Parathyroid adenoma (tissue), 2 donors: ENCODE results near the gene TMEM272.

Experiments
- H2AFZ ChIP-seq: fragments of 300-600 bp; sonication (generic); one replicate; pipeline ENCODE4 v1.7.0; 2017; ENCODE audit warnings: antibody characterized with exemption, mild to moderate bottlenecking
- H3K27ac ChIP-seq: fragments of 300-600 bp; sonication (generic); one replicate; pipeline ENCODE4 v1.7.0; 2017
- H3K27me3 ChIP-seq: fragments of 300-600 bp; sonication (generic); one replicate; pipeline ENCODE4 v1.7.0; 2017; ENCODE audit warnings: low read length; ENCODE audit not compliant: control insufficient read depth, insufficient read depth
- H3K36me3 ChIP-seq: fragments of 300-600 bp; sonication (generic); one replicate; pipeline ENCODE4 v1.7.0; 2017; ENCODE audit warnings: low read length; ENCODE audit not compliant: control insufficient read depth, insufficient read depth
- H3K4me1 ChIP-seq: fragments of 300-600 bp; sonication (generic); one replicate; pipeline ENCODE4 v1.7.0; 2017; ENCODE audit warnings: control low read depth
- H3K4me2 ChIP-seq: fragments of 300-600 bp; sonication (generic); one replicate; pipeline ENCODE4 v1.7.0; 2017; ENCODE audit warnings: low read length
- H3K4me3 ChIP-seq: fragments of 300-600 bp; sonication (generic); one replicate; pipeline ENCODE4 v1.7.0; 2017; ENCODE audit warnings: low read depth, low read length
- H3K79me2 ChIP-seq: fragments of 300-600 bp; sonication (generic); one replicate; pipeline ENCODE4 v1.7.0; 2017; ENCODE audit warnings: control low read depth
- H3K9ac ChIP-seq: fragments of 300-600 bp; sonication (generic); one replicate; pipeline ENCODE4 v1.7.0; 2017; ENCODE audit warnings: mild to moderate bottlenecking
- H3K9me3 ChIP-seq: fragments of 300-600 bp; sonication (generic); one replicate; pipeline ENCODE4 v1.7.0; 2017; ENCODE audit warnings: low read length; ENCODE audit not compliant: control insufficient read depth
- CTCF ChIP-seq: fragments of 300-600 bp; sonication (generic); IDR thresholded peaks from one replicate; pipeline ENCODE4 v1.7.0; 2017; ENCODE audit warnings: antibody characterized with exemption, mild to moderate bottlenecking
- donor health status: primary hyperparathyroidism.

The TMEM272 gene

DNA sequence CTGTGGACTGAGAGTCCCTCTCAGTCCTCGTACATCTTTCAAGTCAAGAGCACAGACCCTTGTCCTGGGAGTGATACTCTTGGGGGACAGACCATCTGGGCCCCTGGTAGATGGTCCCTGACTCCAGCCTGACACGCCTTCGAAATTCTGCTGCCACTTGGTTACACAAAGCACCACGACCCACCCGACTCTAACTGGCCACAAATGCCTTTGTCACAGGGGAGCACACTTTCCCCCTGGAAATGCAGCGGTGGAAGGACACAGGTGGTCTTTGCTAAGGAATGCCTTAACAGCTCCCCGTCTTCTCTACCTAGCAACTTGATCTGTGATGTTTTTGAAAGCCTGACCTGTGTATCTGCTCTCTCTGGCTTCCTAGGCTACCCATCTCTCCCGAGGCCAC is 27.3 kb downstream of the TMEM272 start:
- H3K27me3 ChIP-seq = no peaks in the 10 kb centered on the region
- TF ChIP-seq CTCF = no peak
- H3K9ac ChIP-seq = no peak overlapping the region
- no peak overlapping the region for H2AFZ ChIP-seq
- H3K27ac ChIP-seq = no peak overlapping the region
- no peak overlapping the region for H3K4me2 ChIP-seq
- peaks cover 3% of the 10 kb centered on the region for H3K4me1 ChIP-seq
- no peaks in the 10 kb centered on the region for H3K36me3 ChIP-seq
- H3K4me3 ChIP-seq = no peak overlapping the region
- H3K79me2 ChIP-seq = no peaks in the 10 kb centered on the region
- no peaks in the 10 kb centered on the region for H3K9me3 ChIP-seq

GRCh38 chr13:51816604-51817249 is 28.2 kb downstream of the TMEM272 start:
- no peak overlapping the region for H3K9ac ChIP-seq
- H3K4me1 ChIP-seq = peaks cover 3% of the 10 kb centered on the region
- H3K4me2 ChIP-seq = no peak overlapping the region
- H3K36me3 ChIP-seq = no peaks in the 10 kb centered on the region
- H2AFZ ChIP-seq = no peak overlapping the region
- H3K27me3 ChIP-seq = no peaks in the 10 kb centered on the region
- H3K79me2 ChIP-seq = no peaks in the 10 kb centered on the region
- H3K27ac ChIP-seq = no peak overlapping the region
- no peak for TF ChIP-seq CTCF
- no peak overlapping the region for H3K4me3 ChIP-seq
- H3K9me3 ChIP-seq = no peaks in the 10 kb centered on the region

GRCh38 chr13:51815848-51816247 is 29.1 kb downstream of the TMEM272 start:
- no peaks in the 10 kb centered on the region for H3K9me3 ChIP-seq
- no peaks in the 10 kb centered on the region for H3K27me3 ChIP-seq
- H3K36me3 ChIP-seq = no peaks in the 10 kb centered on the region
- H2AFZ ChIP-seq = peak overlapping the region; percentile 78
- no peaks in the 10 kb centered on the region for H3K79me2 ChIP-seq
- TF ChIP-seq CTCF = no peak
- H3K9ac ChIP-seq = no peak overlapping the region
- H3K27ac ChIP-seq = no peak overlapping the region
- no peak overlapping the region for H3K4me2 ChIP-seq
- no peak overlapping the region for H3K4me3 ChIP-seq
- peaks cover 3% of the 10 kb centered on the region for H3K4me1 ChIP-seq

DNA sequence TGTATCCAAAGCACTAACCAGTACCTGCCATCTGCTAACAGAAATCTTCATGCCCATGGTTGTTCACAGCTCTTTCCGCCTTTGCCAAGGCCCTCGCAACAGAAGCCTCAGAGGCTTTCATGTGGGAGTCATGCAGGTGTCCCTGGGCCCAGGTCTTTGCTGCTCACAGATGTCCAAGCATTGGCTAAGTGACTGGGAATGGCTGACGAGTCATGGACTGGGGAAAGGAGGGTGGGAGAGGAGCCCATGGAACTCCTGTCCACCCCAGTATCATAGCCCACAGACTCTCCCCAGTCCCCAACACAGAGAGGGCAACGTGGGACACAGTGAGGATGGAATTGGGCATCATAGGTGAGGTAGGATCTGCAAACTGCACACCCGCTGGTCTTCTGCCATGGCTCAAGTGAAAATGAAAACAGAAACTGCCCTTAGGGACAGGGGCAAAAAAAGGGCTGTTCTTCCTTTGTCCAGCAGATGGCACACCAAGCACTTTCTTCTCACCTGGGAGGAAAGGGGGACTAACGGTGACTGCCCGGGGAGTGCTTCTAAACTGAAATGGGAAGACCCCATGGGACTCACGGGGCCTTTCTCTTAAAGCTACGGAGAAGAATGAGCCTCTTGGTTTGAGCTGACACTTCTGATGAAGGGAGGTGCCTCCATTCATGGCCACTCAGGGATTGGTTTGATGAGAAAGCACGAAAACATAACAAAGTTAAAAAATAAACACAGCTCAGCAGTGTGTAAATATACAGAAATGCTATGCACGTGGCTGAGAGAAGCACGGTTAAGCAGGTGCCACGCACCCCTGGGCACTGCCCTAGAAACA is 29.9 kb downstream of the TMEM272 start:
- H3K9me3 ChIP-seq = no peaks in the 10 kb centered on the region
- H3K4me1 ChIP-seq = peaks cover 3% of the 10 kb centered on the region
- no peaks in the 10 kb centered on the region for H3K79me2 ChIP-seq
- TF ChIP-seq CTCF = peak; percentile 65
- peak overlapping the region; percentile 55 for H3K4me2 ChIP-seq
- no peak overlapping the region for H3K4me3 ChIP-seq
- no peak overlapping the region for H3K27ac ChIP-seq
- no peaks in the 10 kb centered on the region for H3K27me3 ChIP-seq
- no peaks in the 10 kb centered on the region for H3K36me3 ChIP-seq
- peak overlapping the region; percentile 78 for H2AFZ ChIP-seq
- no peak overlapping the region for H3K9ac ChIP-seq
